ENCODE results near the gene PAX5. TPM values are rescaled to one million over a fixed set of nuclear protein-coding genes. Genes with fewer than 3 reads are reported as not detected.
A peak's percentile ranks its signal among the peaks of the same experiment; 100 is the strongest.

Gene PAX5
- polyA plus RNA-seq, 1 of the 3 experiments (the other 2 are of a cell fraction), result 0.05 TPM

- H3K9me3 ChIP-seq, result no peaks in the 10 kb centered on the region
- DNase-seq, result no peak
- no peak overlapping the region for H3K9ac ChIP-seq
- H3F3A ChIP-seq (replicated peaks; ENCODE audit: insufficient read depth), result no peaks in the 10 kb centered on the region
- peaks cover 0 to 3% of the 10 kb centered on the region in 2 experiments; a peak in 1 of 4 replicates for H3K4me1 ChIP-seq (ENCODE audit: control insufficient read depth in 1 of 2, insufficient read depth in 2 of 2, low read depth in 1 of 2, low read length in 1 of 2)
- H3K9me2 ChIP-seq, result no peaks in the 10 kb centered on the region
- no peaks in the 10 kb centered on the region for H3K36me3 ChIP-seq (replicated peaks in 1 of 2; ENCODE audit: control insufficient read depth in 1 of 2, insufficient read depth in 2 of 2, low read length in 1 of 2)
- H3K4me3 ChIP-seq (ENCODE audit: low read depth in 2 of 2, low read length in 1 of 2), result no peak overlapping the region
- H2AFZ ChIP-seq (ENCODE audit: low read depth), result no peak overlapping the region
- H3K27me3 ChIP-seq (ENCODE audit: insufficient read depth), result no peaks in the 10 kb centered on the region; the same call in 1 of the 2 replicates
- no peaks in the 10 kb centered on the region for H3K79me2 ChIP-seq (ENCODE audit: insufficient read depth)
- TF ChIP-seq NRF1 (IDR thresholded peaks at IDR 0.05; ENCODE audit: low read depth, low read length) (no peak), RAD21 (IDR thresholded peaks at IDR 0.05; ENCODE audit: low read length) (no peak)
- H3K27ac ChIP-seq (ENCODE audit: low read depth in 2 of 2, low read length in 1 of 2), result no peak overlapping the region
- H3K4me2 ChIP-seq, result no peak overlapping the region
- POLR2A ChIA-PET, result no interaction called here
- CTCF ChIA-PET, result interaction anchor here (1.3 kb wide), 1 partner anchor 23 kb away, joined by 3 read pairs; no protein-coding TSS in a partner anchor
- no CpG with 5 or more reads among the region's 1 CpG for WGBS (ENCODE audit: low lambda C conversion rate)
- no peaks in the 10 kb centered on the region for H4K20me1 ChIP-seq (ENCODE audit: insufficient read depth)
These were observed 190.1 kb downstream of the PAX5 start for GRCh38 chr9:36843964-36844363.

- no peak overlapping the region for H3K4me3 ChIP-seq (ENCODE audit: low read depth in 2 of 2, low read length in 1 of 2)
- H3F3A ChIP-seq (replicated peaks; ENCODE audit: insufficient read depth), result no peaks in the 10 kb centered on the region
- ChIA-PET CTCF (interaction anchor here (1.0 to 1.3 kb wide), 2 partner anchors 24 to 30 kb away, joined by 3 read pairs; no protein-coding TSS in a partner anchor), POLR2A (no interaction called here)
- no peaks in the 10 kb centered on the region for H3K9me2 ChIP-seq
- H4K20me1 ChIP-seq (ENCODE audit: insufficient read depth), result no peaks in the 10 kb centered on the region
- H3K36me3 ChIP-seq (replicated peaks in 1 of 2; ENCODE audit: control insufficient read depth in 1 of 2, insufficient read depth in 2 of 2, low read length in 1 of 2), result no peaks in the 10 kb centered on the region
- no peak overlapping the region for H3K9ac ChIP-seq
- H2AFZ ChIP-seq (ENCODE audit: low read depth), result no peak overlapping the region
- TF ChIP-seq FOSL2 (IDR thresholded peaks at IDR 0.05; ENCODE audit: borderline replicate concordance, low read depth) (no peak), RAD21 (IDR thresholded peaks at IDR 0.05; ENCODE audit: low read length) (no peak), RFX5 (IDR thresholded peaks at IDR 0.05; ENCODE audit: low read length) (no peak), CTCF (IDR thresholded peaks at IDR 0.05) (no peak), ELF1 (IDR thresholded peaks at IDR 0.05) (no peak), NFIC (IDR thresholded peaks at IDR 0.05; ENCODE audit: borderline replicate concordance) (no peak), GABPA (IDR thresholded peaks at IDR 0.05; ENCODE audit: low read depth) (no peak), RCOR1 (IDR thresholded peaks at IDR 0.05; ENCODE audit: low read length) (no peak), IRF3 (IDR thresholded peaks at IDR 0.05; ENCODE audit: low read depth, low read length) (no peak), CHD2 (IDR thresholded peaks at IDR 0.05; ENCODE audit: low read length, partially characterized antibody) (no peak), MAX (IDR thresholded peaks at IDR 0.05; ENCODE audit: low read depth) (no peak), FOXJ3 (CRISPR knock-in tag; IDR thresholded peaks at IDR 0.05) (no peak), ZBTB33 (IDR thresholded peaks at IDR 0.05; ENCODE audit: borderline replicate concordance, low read depth) (no peak)
- no peak overlapping the region for H3K27ac ChIP-seq (ENCODE audit: low read depth in 2 of 2, low read length in 1 of 2)
- H3K4me2 ChIP-seq, result no peak overlapping the region
- H3K27me3 ChIP-seq (ENCODE audit: insufficient read depth), result no peaks in the 10 kb centered on the region; the same call in 1 of the 2 replicates
- no peaks in the 10 kb centered on the region for H3K79me2 ChIP-seq (ENCODE audit: insufficient read depth)
- 65% methylated on average over 24 of the region's 28 CpGs for WGBS (ENCODE audit: low lambda C conversion rate)
- H3K4me1 ChIP-seq (ENCODE audit: control insufficient read depth in 1 of 2, insufficient read depth in 2 of 2, low read depth in 1 of 2, low read length in 1 of 2), result peaks cover 0 to 3% of the 10 kb centered on the region in 2 experiments; a peak in 1 of 4 replicates
- peak; percentile 46 for DNase-seq
- H3K9me3 ChIP-seq, result no peaks in the 10 kb centered on the region
These were observed 191.2 kb downstream of the PAX5 start for GRCh38 chr9:36842560-36843530.
